Lower leg skin (tissue), 3 donors: ENCODE results near the gene NF1.

Source experiments
- CTCF ChIP-seq, 3 donors: fragments of 450-650 bp; IDR thresholded peaks; one replicate each; pipeline ENCODE4 v1.5.1; 2016; ENCODE audit warnings: antibody characterized with exemption in 3 of 3, mild to moderate bottlenecking in 3 of 3, moderate library complexity in 2 of 3
- POLR2A ChIP-seq, 2 donors: fragments of 450-650 bp; IDR thresholded peaks; one replicate each; pipeline ENCODE4 v1.6.1; 2016 to 2017; ENCODE audit warnings: antibody characterized with exemption in 2 of 2, mild to moderate bottlenecking in 1 of 2, moderate library complexity in 1 of 2

GRCh38 chr17:31158746-31159377 is 64.1 kb downstream of the NF1 start:
- TF ChIP-seq CTCF (IDR thresholded peaks at IDR 0.05), result no peak
- TF ChIP-seq POLR2A (IDR thresholded peaks at IDR 0.05), result no peak
